HEK293T (cell line): ENCODE measurements around the gene DLST.

Experiments
- BHLHE40 ChIP-seq: fragments of 450-650 bp; IDR thresholded peaks from 2 replicates; pipeline ENCODE4 v1.6.1; 2016; ENCODE audit warnings: mild to moderate bottlenecking, moderate library complexity, borderline replicate concordance
- ELF4 ChIP-seq: fragments of 450-650 bp; IDR thresholded peaks from 2 replicates; pipeline ENCODE4 v1.6.1; 2017; ENCODE audit warnings: antibody characterized with exemption
- FOXA1 ChIP-seq: fragments of 450-650 bp; IDR thresholded peaks from 2 replicates; pipeline ENCODE4 v1.6.1; 2016; ENCODE audit warnings: mild to moderate bottlenecking
- FOXK2 ChIP-seq: fragments of 450-650 bp; IDR thresholded peaks from 2 replicates; pipeline ENCODE4 v1.6.1; 2016; ENCODE audit warnings: mild to moderate bottlenecking
- HDGF ChIP-seq: fragments of 450-650 bp; IDR thresholded peaks from 2 replicates; pipeline ENCODE4 v1.6.1; 2017; ENCODE audit warnings: antibody characterized with exemption, borderline replicate concordance
- L3MBTL2 ChIP-seq: fragments of 450-650 bp; conservative IDR thresholded peaks from 2 replicates; pipeline ENCODE4 v1.6.1; 2016; ENCODE audit warnings: mild to moderate bottlenecking
- LEF1 ChIP-seq: fragments of 450-650 bp; IDR thresholded peaks from 2 replicates; pipeline ENCODE4 v1.6.1; 2017; ENCODE audit warnings: mild to moderate bottlenecking, borderline replicate concordance
- NFRKB ChIP-seq: fragments of 450-650 bp; IDR thresholded peaks from 2 replicates; pipeline ENCODE4 v1.6.1; 2016; ENCODE audit warnings: mild to moderate bottlenecking, moderate library complexity
- SP1 ChIP-seq: fragments of 450-650 bp; IDR thresholded peaks from 2 replicates; pipeline ENCODE4 v1.6.1; 2017
- SUZ12 ChIP-seq: fragments of 450-650 bp; IDR thresholded peaks from 2 replicates; pipeline ENCODE4 v1.6.1; 2016; ENCODE audit warnings: mild to moderate bottlenecking
- TARDBP ChIP-seq: fragments of 450-650 bp; IDR thresholded peaks from 2 replicates; pipeline ENCODE4 v1.6.1; 2016
- ZNF384 ChIP-seq: fragments of 450-650 bp; IDR thresholded peaks from 2 replicates; pipeline ENCODE4 v1.6.1; 2016
- TF ChIP-seq, protein P1 (sequence below): fragments of 450-650 bp; IDR thresholded peaks from 2 replicates; pipeline ENCODE4 v1.6.1; 2016

DNA sequence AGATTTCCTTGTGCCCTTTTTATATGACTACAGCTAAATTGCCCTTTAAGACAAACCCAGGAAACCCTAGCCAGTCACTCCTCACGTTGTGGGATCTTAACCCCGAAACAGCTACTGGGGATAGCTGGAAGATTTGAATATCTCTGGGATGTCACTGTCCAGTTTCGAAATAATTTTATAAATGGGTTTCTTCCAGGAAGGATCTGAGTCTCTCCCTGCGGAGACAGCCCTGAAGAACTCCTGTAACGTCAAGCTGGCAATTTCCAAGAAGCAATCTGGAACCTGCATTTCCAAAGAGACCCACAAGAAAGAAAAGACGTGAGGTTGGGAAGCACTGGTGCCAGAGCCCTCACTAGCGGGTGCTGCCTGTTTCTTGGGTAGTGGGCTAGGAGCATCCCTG lies 26.7 kb upstream of the DLST start:
- TF ChIP-seq ELF4 = no peak
- no peak for TF ChIP-seq SP1
- TF ChIP-seq, protein P1, sequence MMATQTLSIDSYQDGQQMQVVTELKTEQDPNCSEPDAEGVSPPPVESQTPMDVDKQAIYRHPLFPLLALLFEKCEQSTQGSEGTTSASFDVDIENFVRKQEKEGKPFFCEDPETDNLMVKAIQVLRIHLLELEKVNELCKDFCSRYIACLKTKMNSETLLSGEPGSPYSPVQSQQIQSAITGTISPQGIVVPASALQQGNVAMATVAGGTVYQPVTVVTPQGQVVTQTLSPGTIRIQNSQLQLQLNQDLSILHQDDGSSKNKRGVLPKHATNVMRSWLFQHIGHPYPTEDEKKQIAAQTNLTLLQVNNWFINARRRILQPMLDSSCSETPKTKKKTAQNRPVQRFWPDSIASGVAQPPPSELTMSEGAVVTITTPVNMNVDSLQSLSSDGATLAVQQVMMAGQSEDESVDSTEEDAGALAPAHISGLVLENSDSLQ = no peak
- no peak for TF ChIP-seq ZNF384
- no peak for TF ChIP-seq FOXA1
- TF ChIP-seq BHLHE40 = no peak
- TF ChIP-seq TARDBP = no peak
- no peak for TF ChIP-seq L3MBTL2
- no peak for TF ChIP-seq FOXK2
- no peak for TF ChIP-seq SUZ12
- TF ChIP-seq NFRKB = no peak
- TF ChIP-seq LEF1 = no peak
- TF ChIP-seq HDGF = no peak
